Aorta (tissue), 5 donors: ENCODE measurements around the gene KLK2. TPM values are rescaled to one million over a fixed set of nuclear protein-coding genes. Genes with fewer than 3 reads are reported as not detected.
A peak's percentile ranks its signal among the peaks of the same experiment; 100 is the strongest.

Source experiments
- ATAC-seq: fragments of 200-7000 bp; cut with Tn5 transposase; one replicate; pipeline ENCODE4 v1.9.1; 2022; ENCODE audit warnings: moderate library complexity; ENCODE audit not compliant: low FRiP score
- DNase-seq, 2 donors: peaks; one replicate each; pipeline ENCODE4 v3.0.0-alpha.2; 2020
- H3K27ac ChIP-seq, 2 donors: one replicate each; pipeline ENCODE4 v1.5.1; 2013; ENCODE audit warnings: low read length in 2 of 2, mild to moderate bottlenecking in 2 of 2, moderate library complexity in 2 of 2, control low read depth in 1 of 2, inconsistent platforms in 1 of 2, low read depth in 1 of 2
- H3K27me3 ChIP-seq, 2 donors: one replicate each; pipeline ENCODE4 v1.6.1; 2013; ENCODE audit warnings: control low read depth in 1 of 2, low read length in 1 of 2, mild to moderate bottlenecking in 1 of 2, moderate library complexity in 1 of 2; ENCODE audit not compliant: insufficient read depth in 2 of 2, control insufficient read depth in 1 of 2
- H3K36me3 ChIP-seq, 2 donors: one replicate each; pipeline ENCODE4 v1.6.1; 2013; ENCODE audit warnings: control low read depth in 1 of 2, low read length in 1 of 2, mild to moderate bottlenecking in 1 of 2; ENCODE audit not compliant: insufficient read depth in 2 of 2, control insufficient read depth in 1 of 2
- H3K4me1 ChIP-seq, 2 donors: one replicate each; pipeline ENCODE4 v1.6.1; 2013; ENCODE audit warnings: low read length in 2 of 2, control low read depth in 1 of 2, mild to moderate bottlenecking in 1 of 2, moderate library complexity in 1 of 2; ENCODE audit not compliant: insufficient read depth in 2 of 2, control insufficient read depth in 1 of 2
- H3K4me3 ChIP-seq, 2 donors: one replicate each; pipeline ENCODE4 v1.5.1; 2013; ENCODE audit warnings: low read length in 2 of 2, control low read depth in 1 of 2, mild to moderate bottlenecking in 1 of 2
- H3K9me3 ChIP-seq: one replicate; pipeline ENCODE4 v1.6.1; 2013; ENCODE audit warnings: mild to moderate bottlenecking, low read length; ENCODE audit not compliant: control insufficient read depth
- WGBS, 2 donors: extraction: QIAGEN DNeasy Blood & Tissue Kit; methylation state at CpG; one replicate each; pipeline ENCODE4 v1.1.7; 2013; 5-methylcytosine and 5-hydroxymethylcytosine counted together
- intact Hi-C, 2 donors: fragments of 100-400 bp; cut with DNase I; formaldehyde crosslinking; loops; one replicate each; pipeline versions ENCODE4 v1.14.2 to v1.15.0; 2022
- polyA plus RNA-seq, 2 donors: library from polyadenylated mRNA; stranded (reverse); fragments of 200-250 nt; gene quantifications; one replicate each; pipeline ENCODE4 v1.2.3, GENCODE V29; 2013
- total RNA-seq, 2 donors: library from RNA; stranded (reverse); fragmentation: NEBNext Ultra II Directional; extraction: Animal tissue kit (Norgen Biotek cat#: 25700); gene quantifications; one replicate each; pipeline ENCODE4 v1.2.1, GENCODE V29; 2021
- donor health status: healthy with polysubstance abuse.
- donor health status: Bipolar disorder and iron deficiency.
- donor health status: DM: no; HTN: no; CAD: no.
- donor health status: DM: no; HTN: no; CAD: no.
- donor health status: DM: yes; HTN: yes; CAD: no.

Gene KLK2
- total and polyA plus RNA-seq, 4 donors: not detected

- Histone ChIP-seq H3K4me1 (no peaks in the 10 kb centered on the region), H3K9me3 (no peaks in the 10 kb centered on the region), H3K4me3 (no peak overlapping the region), H3K27me3 (no peaks in the 10 kb centered on the region), H3K27ac (no peak overlapping the region), H3K36me3 (no peaks in the 10 kb centered on the region)
- no peak for ATAC-seq
- DNase-seq: peak in 1 of 2 donors; percentile 4
- intact Hi-C loops: no loop called here
- WGBS, 2 donors: 95 to 96% methylated on average over 6 of the region's 6 CpGs
Observed at GRCh38 chr19:50833802-50834167, 39.5 kb upstream of the KLK2 start.

GRCh38 chr19:50835103-50835784, 38.0 kb upstream of the KLK2 start:
- intact Hi-C loops: no loop called here
- H3K27me3 ChIP-seq: no peaks in the 10 kb centered on the region
- H3K27ac ChIP-seq: no peak overlapping the region
- ATAC-seq (no peak), DNase-seq (no peak)
- WGBS, 2 donors: 30 to 31% methylated on average over 13 of the region's 13 CpGs
- H3K9me3 ChIP-seq: no peaks in the 10 kb centered on the region
- no peaks in the 10 kb centered on the region for H3K4me1 ChIP-seq
- no peaks in the 10 kb centered on the region for H3K36me3 ChIP-seq
- peak overlapping the region in 1 of 2 donors; percentile 27 for H3K4me3 ChIP-seq

GRCh38 chr19:50835785-50836542, 37.3 kb upstream of the KLK2 start:
- peak overlapping the region in 1 of 2 donors; percentile 27 for H3K4me3 ChIP-seq
- DNase-seq (peak; percentile 69 to 87), ATAC-seq (peak; percentile 69)
- H3K4me1 ChIP-seq: no peaks in the 10 kb centered on the region
- 2 to 3% methylated on average over 52 to 67 of the region's 67 CpGs for WGBS, 2 donors
- intact Hi-C loops: no loop called here
- no peaks in the 10 kb centered on the region for H3K27me3 ChIP-seq
- no peak overlapping the region for H3K27ac ChIP-seq
- H3K36me3 ChIP-seq: no peaks in the 10 kb centered on the region
- no peaks in the 10 kb centered on the region for H3K9me3 ChIP-seq

GRCh38 chr19:50836543-50837195, 36.6 kb upstream of the KLK2 start:
- no peaks in the 10 kb centered on the region for H3K4me1 ChIP-seq
- no peaks in the 10 kb centered on the region for H3K36me3 ChIP-seq
- no peak overlapping the region for H3K4me3 ChIP-seq
- H3K9me3 ChIP-seq: no peaks in the 10 kb centered on the region
- intact Hi-C loops: no loop called here
- DNase-seq: peak in 1 of 2 donors; percentile 22
- 28 to 31% methylated on average over 17 to 19 of the region's 19 CpGs for WGBS, 2 donors
- no peak for ATAC-seq
- H3K27ac ChIP-seq: no peak overlapping the region
- no peaks in the 10 kb centered on the region for H3K27me3 ChIP-seq

GRCh38 chr19:50837300-50837699, 35.9 kb upstream of the KLK2 start:
- no peak overlapping the region for H3K4me3 ChIP-seq
- no peaks in the 10 kb centered on the region for H3K36me3 ChIP-seq
- no peaks in the 10 kb centered on the region for H3K27me3 ChIP-seq
- H3K9me3 ChIP-seq: peaks cover under 1% of the 10 kb centered on the region
- ATAC-seq (no peak), DNase-seq (peak; percentile 17 to 52)
- intact Hi-C loops: no loop called here
- 76 to 85% methylated on average over 10 of the region's 10 CpGs for WGBS, 2 donors
- H3K4me1 ChIP-seq: no peaks in the 10 kb centered on the region
- no peak overlapping the region for H3K27ac ChIP-seq

GRCh38 chr19:50838239-50838638, 35.0 kb upstream of the KLK2 start:
- no peaks in the 10 kb centered on the region for H3K27me3 ChIP-seq
- intact Hi-C loops: no loop called here
- ATAC-seq (no peak), DNase-seq (no peak)
- no peak overlapping the region for H3K27ac ChIP-seq
- 11 to 16% methylated on average over 6 of the region's 6 CpGs for WGBS, 2 donors
- no peak overlapping the region for H3K4me3 ChIP-seq
- no peaks in the 10 kb centered on the region for H3K36me3 ChIP-seq
- no peaks in the 10 kb centered on the region for H3K4me1 ChIP-seq
- H3K9me3 ChIP-seq: peaks cover 1% of the 10 kb centered on the region

GRCh38 chr19:50839712-50840655, 33.3 kb upstream of the KLK2 start:
- 76 to 77% methylated on average over 10 of the region's 10 CpGs for WGBS, 2 donors
- ATAC-seq (no peak), DNase-seq (peak in 1 of 2 donors; percentile 21)
- Histone ChIP-seq H3K27me3 (no peaks in the 10 kb centered on the region), H3K4me3 (no peak overlapping the region), H3K36me3 (no peaks in the 10 kb centered on the region), H3K9me3 (peaks cover 5% of the 10 kb centered on the region), H3K27ac (no peak overlapping the region), H3K4me1 (no peaks in the 10 kb centered on the region)
- intact Hi-C loops: no loop called here

GRCh38 chr19:50842130-50842529, 31.1 kb upstream of the KLK2 start:
- peaks cover 5% of the 10 kb centered on the region for H3K9me3 ChIP-seq
- ATAC-seq (no peak), DNase-seq (no peak)
- H3K27ac ChIP-seq: no peak overlapping the region
- intact Hi-C loops: no loop called here
- H3K4me1 ChIP-seq: no peaks in the 10 kb centered on the region
- 90 to 92% methylated on average over 6 of the region's 6 CpGs for WGBS, 2 donors
- H3K27me3 ChIP-seq: no peaks in the 10 kb centered on the region
- no peak overlapping the region for H3K4me3 ChIP-seq
- H3K36me3 ChIP-seq: no peaks in the 10 kb centered on the region
